ENCODE measurements around the gene CACNA1C. TPM values are rescaled to one million over a fixed set of nuclear protein-coding genes. Genes with fewer than 3 reads are reported as not detected.

The CACNA1C gene
- total and polyA plus RNA-seq, 2 of the 4 experiments (the other 2 are of a cell fraction): 1.6 to 2.6 TPM

DNA sequence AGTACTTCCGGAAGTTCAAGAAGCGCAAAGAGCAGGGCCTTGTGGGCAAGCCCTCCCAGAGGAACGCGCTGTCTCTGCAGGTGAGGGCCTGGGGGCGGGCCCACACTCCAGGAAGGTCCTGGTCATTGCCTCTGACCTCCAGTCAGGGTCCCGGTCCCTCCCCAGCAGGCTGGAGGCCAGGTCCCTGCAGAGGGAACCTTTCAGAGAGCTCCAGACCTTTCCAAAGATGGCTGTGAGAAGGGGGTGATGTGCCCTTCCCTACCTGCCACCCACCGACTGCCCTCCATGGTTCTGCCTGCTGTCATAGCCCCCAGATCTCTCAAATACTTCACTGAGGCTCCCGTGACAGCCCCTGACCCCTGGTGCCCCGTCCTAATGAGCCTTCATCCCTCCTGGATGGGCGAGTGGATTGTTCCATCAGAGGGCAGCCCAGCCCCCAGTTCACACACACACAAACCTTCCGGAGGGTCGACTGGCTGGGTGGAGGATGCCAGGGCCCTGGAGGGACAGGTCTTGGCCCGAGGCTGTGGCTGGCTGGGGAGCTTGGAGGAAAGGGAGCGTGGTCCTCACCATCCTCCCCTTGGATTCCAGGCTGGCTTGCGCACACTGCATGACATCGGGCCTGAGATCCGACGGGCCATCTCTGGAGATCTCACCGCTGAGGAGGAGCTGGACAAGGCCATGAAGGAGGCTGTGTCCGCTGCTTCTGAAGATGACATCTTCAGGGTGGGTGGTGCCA, 624.5 kb downstream of the CACNA1C start:
- POLR2A ChIA-PET (ENCODE audit: unreplicated experiment): no interaction called here
- Histone ChIP-seq H2AK9ac (replicated peaks; ENCODE audit: low read depth, low read length, poor library complexity) (no peak overlapping the region), H2BK120ac (ENCODE audit: low read depth, low read length) (no peak overlapping the region), H3K4me2 (ENCODE audit: low read depth, low read length) (no peak overlapping the region), H3K18ac (ENCODE audit: low read depth, low read length) (no peak overlapping the region), H3K4me3 (ENCODE audit: insufficient read depth, low read depth, low read length) (no peak overlapping the region), H4K5ac (ENCODE audit: low read depth, low read length) (no peak overlapping the region), H3K4ac (ENCODE audit: low read depth, low read length) (no peak overlapping the region), H3K79me1 (ENCODE audit: low read depth in 1 of 2, low read length in 2 of 2) (no peaks in the 10 kb centered on the region), H3K23ac (ENCODE audit: low read depth, low read length) (no peak overlapping the region), H3K4me1 (ENCODE audit: control insufficient read depth, insufficient read depth, low read length) (no peaks in the 10 kb centered on the region), H2BK20ac (ENCODE audit: low read depth, low read length) (no peak overlapping the region), H4K20me1 (ENCODE audit: insufficient read depth, low read length) (no peaks in the 10 kb centered on the region), H3K14ac (replicated peaks; ENCODE audit: low read depth, low read length) (no peak overlapping the region), H2AK5ac (ENCODE audit: low read depth, low read length) (no peak overlapping the region), H3K27ac (ENCODE audit: insufficient read depth, low read length) (no peak overlapping the region), H4K8ac (ENCODE audit: low read depth in 2 of 2, low read length in 2 of 2) (no peak overlapping the region), H4K91ac (ENCODE audit: insufficient read depth, low read depth, low read length) (no peak overlapping the region), H3K9me3 (ENCODE audit: control insufficient read depth, insufficient read depth, low read length) (no peaks in the 10 kb centered on the region), H3K56ac (ENCODE audit: extremely low read depth, insufficient read depth, low read length) (no peak overlapping the region), H3K9ac (ENCODE audit: low read depth, low read length) (no peak overlapping the region), H2BK15ac (ENCODE audit: low read depth, low read length) (no peak overlapping the region), H3K36me3 (ENCODE audit: control insufficient read depth, insufficient read depth, low read length) (peaks cover 32% of the 10 kb centered on the region), H2AFZ (replicated peaks; ENCODE audit: low read length, poor library complexity) (no peak overlapping the region), H3K9me1 (ENCODE audit: insufficient read depth, low read length) (no peaks in the 10 kb centered on the region), H3K27me3 (ENCODE audit: control insufficient read depth, insufficient read depth, low read length) (no peaks in the 10 kb centered on the region), H2BK5ac (ENCODE audit: low read depth, low read length, poor library complexity, severe bottlenecking) (no peak overlapping the region)
- WGBS, 2 experiments (ENCODE audit: extremely low coverage in 2 of 2, insufficient read length in 1 of 2): 100% methylated on average over 1 of the region's 20 CpGs; no CpG with 5 or more reads in 1 of the 2 experiments
- no peak for ATAC-seq (ENCODE audit: low read depth)
- TF ChIP-seq, protein P1, sequence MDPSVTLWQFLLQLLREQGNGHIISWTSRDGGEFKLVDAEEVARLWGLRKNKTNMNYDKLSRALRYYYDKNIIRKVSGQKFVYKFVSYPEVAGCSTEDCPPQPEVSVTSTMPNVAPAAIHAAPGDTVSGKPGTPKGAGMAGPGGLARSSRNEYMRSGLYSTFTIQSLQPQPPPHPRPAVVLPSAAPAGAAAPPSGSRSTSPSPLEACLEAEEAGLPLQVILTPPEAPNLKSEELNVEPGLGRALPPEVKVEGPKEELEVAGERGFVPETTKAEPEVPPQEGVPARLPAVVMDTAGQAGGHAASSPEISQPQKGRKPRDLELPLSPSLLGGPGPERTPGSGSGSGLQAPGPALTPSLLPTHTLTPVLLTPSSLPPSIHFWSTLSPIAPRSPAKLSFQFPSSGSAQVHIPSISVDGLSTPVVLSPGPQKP (IDR thresholded peaks at IDR 0.05; ENCODE audit: borderline replicate concordance, low read depth, low read length): no peak
- TF ChIP-seq SMC3 (IDR thresholded peaks at IDR 0.05; ENCODE audit: low read depth, low read length) (no peak), USF2 (IDR thresholded peaks at IDR 0.05; ENCODE audit: low read depth, low read length) (no peak), NFE2L2 (IDR thresholded peaks at IDR 0.05; ENCODE audit: low read depth, low read length) (no peak), RAD21 (IDR thresholded peaks at IDR 0.05; ENCODE audit: low read length) (no peak), FOS (IDR thresholded peaks at IDR 0.05; ENCODE audit: low read depth, low read length) (no peak), CHD1 (IDR thresholded peaks at IDR 0.05; ENCODE audit: low read depth, low read length) (no peak)
- dilution Hi-C loops (cut with HindIII; ENCODE audit: low sequenced_read_pairs, unreplicated experiment) (no loop called here), intact Hi-C loops (cut with micrococcal nuclease) (no loop called here), in situ Hi-C loops (cut with MboI; ENCODE audit: low sequenced_read_pairs) (no loop called here)
- CTCF ChIA-PET: interaction anchor here (1.6 kb wide), 1 partner anchor 107 kb away, joined by 5 read pairs; no protein-coding TSS in a partner anchor
- DNase-seq: no peak
- BruUV-seq (replicated peaks): no TSS peak

All from IMR-90 (cell line).